Activated T-cell treated with anti-CD3 and anti-CD28 coated beads, Interleukin-2, amount 50 U/mL, for 1 hour (primary cell): Measurements from ENCODE around the gene FNDC3B.

Experiments used
- DNase-seq: peaks from one replicate; pipeline ENCODE4 v3.0.0-alpha.2; 2020

The FNDC3B gene

DNA sequence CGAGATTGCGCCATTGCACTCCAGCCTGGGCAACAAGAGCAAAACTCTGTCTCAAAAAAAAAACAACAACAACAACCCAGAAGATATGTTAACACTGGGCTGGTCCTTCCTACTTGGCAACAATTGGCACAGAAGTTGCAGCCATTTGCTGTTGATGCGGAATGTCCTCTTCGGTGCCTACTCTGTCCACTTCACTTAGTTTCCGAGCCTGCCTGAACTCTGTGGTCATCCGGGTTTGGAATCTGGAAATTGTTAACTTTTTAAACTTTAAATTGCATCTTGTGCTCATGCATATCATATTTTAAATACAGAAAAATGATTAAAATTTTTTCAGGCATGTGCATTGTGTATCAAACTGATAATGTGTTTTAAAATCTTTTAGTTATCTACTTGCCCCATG, 81.5 kb downstream of the FNDC3B start:
- no peak for DNase-seq

DNA sequence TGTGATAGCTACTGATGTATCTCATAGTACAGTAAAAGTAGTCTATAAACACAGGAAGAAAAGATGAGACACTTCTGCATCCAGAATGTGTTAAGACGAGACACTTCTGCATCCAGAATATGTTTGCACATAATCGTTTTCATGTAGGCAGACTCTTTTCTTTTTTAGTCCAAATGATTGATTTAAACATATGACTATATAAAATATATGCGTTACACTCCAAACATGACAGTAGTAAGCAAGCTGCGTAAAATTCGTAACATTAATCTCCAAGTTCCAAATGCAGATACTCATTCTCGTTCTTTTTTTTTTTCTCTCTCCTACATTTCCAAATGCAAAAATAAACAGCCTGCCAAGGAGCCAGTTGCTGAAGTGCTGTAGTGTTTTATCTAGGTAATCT, 82.6 kb downstream of the FNDC3B start:
- no peak for DNase-seq

- no peak for DNase-seq
These were observed 84.9 kb downstream of the FNDC3B start for GRCh38 chr3:172124271-172124670.

GRCh38 chr3:172125053-172125452, 85.7 kb downstream of the FNDC3B start:
- no peak for DNase-seq

DNA sequence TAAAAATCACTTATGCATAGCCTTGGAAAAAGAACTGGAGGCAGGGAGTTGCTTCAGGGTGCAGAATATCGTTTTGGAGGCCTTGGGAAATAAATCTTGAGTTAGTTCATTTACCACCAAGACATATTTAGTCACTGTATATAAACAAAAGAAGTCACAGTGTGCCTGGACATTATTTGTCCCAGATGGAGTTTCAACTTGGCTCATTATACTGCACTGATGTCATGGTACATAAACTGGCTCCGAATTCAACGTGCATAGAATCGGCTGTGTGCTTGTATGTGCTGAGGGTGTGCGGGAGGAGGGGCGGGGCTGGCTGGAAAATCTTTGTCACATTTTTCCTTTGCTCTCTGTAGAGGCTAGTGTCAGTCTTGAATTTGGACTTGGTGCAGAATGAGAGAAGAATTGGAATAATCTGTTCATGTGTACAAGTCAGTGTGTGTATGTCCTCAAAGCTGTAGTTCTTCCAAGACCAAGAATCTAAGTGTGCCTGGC, 86.6 kb downstream of the FNDC3B start:
- no peak for DNase-seq

GRCh38 chr3:172126741-172127140, 87.4 kb downstream of the FNDC3B start:
- DNase-seq = no peak

- no peak for DNase-seq
These were observed 87.8 kb downstream of the FNDC3B start for GRCh38 chr3:172127141-172127540.

- no peak for DNase-seq
These were observed 88.7 kb downstream of the FNDC3B start for GRCh38 chr3:172127929-172128580.

- no peak for DNase-seq
These were observed 89.5 kb downstream of the FNDC3B start for GRCh38 chr3:172128858-172129257.

DNA sequence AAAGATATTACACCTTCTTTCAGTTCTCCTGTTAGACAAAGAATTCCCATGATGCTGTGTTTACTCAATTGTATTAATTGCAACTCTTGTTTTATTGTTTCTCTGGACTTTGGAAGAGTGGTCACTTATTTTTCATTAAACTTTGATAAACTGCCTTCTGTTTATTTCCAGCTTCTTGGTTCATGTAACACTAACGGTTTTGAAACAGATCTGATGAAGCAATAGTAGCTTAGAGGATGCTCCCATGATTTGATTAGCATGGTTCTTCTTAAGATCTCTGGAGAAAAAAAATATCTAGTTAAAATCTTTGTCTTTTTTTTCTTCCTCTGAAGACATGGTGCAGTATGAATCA, 90.1 kb downstream of the FNDC3B start:
- no peak for DNase-seq

DNA sequence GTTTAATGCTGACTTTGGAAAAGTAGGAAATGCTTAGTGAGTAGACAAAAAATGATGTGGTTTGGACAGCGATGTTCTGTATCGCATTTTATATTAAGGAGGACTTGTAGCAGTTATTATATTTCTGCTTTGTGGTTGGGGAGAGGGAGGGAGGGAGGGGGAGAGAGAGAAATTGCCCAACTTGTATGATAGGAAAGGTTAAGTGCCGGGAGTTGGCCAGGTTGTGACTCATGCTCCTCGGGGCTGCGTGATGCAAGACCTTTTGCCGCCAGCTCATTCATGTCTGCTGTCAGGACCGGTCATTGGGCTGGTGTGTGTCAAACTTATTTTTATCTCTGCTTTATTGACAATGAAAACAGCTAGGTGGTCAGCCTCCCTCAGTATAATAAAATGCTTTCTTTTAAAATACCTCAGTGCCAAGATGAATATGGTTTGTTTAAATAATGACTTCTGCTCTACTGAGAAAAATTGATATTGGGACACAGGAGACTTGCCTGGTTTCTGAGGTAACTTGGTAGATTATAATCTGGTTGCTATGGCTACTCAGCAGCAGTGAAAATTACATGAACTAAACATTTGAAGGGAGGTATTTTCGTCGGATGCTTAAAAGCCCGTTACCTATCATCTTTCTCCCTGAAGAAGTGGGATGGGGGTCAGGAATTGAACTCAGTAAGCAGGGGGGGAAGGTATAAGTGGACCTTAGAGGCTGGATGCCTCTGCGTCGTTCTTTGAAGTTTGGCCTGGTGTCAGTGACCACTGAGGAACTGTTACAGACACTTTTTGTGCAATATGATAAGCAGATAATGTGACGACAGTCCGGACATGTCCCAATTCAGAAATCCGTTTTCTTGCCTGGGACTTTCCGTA, 90.7 kb downstream of the FNDC3B start:
- DNase-seq = peak; percentile 52

- DNase-seq = no peak
These were observed 91.3 kb downstream of the FNDC3B start for GRCh38 chr3:172130717-172131050.

- no peak for DNase-seq
These were observed 92.4 kb downstream of the FNDC3B start for GRCh38 chr3:172131746-172132145.

GRCh38 chr3:172132159-172132586, 92.8 kb downstream of the FNDC3B start:
- DNase-seq = no peak

DNA sequence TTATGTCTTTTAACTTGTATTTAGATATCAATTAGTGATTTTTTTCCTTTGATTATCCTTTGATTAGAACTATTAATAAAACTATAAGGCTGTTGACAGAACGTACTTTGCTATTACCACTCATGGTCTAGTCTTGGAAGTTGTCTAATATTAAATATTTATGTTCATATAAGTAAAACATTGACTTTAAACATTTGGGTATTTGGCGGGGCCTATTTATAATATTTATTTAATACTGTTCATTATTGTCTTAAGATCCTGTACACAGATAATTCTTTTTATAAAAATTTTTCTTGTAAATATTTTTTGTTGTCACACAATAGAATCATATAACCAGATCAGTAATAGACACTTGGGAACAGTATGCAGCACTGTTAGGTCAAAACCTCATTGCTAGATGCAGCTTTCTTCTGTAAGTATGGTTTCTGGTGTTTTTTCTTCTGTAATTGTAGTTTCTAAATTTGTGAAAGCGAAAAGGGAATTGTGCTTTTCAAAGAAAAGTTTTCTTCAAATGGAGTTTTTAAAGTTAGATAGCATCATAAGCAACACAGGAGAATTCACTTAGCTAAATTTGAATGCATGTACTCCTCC, 93.4 kb downstream of the FNDC3B start:
- DNase-seq = no peak

DNA sequence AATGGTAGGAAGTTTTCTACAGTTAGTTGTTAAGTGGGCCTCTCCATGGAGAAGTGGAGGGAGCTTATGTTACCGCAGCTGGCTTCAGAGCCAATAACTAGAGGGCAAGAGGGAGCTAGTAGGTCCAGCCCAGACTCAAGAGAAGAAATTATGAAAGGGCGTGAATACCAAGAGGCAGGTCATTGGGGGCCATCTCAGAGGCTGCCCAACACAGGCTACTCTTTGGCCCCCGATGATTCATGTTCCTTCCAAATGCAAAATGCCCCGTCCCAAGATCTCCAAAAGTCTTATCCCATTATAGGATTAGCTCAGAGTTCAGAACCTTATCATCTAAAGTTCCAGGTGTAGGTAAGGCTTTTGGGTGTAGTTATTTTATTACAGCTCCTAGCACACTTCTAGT, 94.5 kb downstream of the FNDC3B start:
- DNase-seq = no peak

GRCh38 chr3:172134352-172134751, 95.0 kb downstream of the FNDC3B start:
- no peak for DNase-seq

DNA sequence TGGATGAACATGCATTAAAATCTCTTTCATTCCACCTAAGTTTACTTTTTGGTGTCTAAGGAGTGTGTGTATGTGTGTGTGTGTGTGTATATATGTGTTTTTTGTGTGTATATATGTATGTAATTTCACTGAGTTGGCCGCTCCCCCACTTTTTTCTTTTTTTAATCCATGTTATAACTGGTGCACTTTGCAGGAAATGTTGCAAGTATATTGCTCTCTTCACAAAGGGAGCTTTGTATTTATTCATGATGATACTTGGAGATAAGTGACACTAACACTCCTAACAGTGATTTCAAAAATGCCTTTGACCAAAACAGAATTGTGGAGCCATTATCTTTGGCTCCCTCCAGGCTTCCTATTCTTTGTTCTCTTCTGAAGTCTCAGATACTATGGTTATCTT, 95.8 kb downstream of the FNDC3B start:
- DNase-seq = no peak

DNA sequence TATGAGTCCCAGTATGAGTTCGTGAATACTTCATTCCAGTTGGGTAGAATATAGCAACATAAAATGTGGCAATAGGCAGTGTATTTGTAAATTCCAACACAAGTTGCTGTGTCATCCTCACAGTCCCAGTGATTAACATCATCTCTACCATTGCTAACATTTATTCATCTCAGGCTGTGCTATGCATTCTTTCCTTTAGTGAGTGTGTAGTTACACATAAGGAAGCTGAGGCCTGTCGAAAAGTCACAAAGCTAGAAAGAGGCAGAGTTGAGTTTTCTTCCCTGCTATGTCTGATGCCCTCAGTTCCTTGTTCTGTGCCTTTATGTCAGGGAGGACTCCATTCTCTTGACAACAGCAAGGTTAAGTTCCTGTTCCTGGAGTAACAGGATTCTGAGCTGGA, 96.4 kb downstream of the FNDC3B start:
- no peak for DNase-seq

- no peak for DNase-seq
These were observed 97.0 kb downstream of the FNDC3B start for GRCh38 chr3:172136330-172136729.

DNA sequence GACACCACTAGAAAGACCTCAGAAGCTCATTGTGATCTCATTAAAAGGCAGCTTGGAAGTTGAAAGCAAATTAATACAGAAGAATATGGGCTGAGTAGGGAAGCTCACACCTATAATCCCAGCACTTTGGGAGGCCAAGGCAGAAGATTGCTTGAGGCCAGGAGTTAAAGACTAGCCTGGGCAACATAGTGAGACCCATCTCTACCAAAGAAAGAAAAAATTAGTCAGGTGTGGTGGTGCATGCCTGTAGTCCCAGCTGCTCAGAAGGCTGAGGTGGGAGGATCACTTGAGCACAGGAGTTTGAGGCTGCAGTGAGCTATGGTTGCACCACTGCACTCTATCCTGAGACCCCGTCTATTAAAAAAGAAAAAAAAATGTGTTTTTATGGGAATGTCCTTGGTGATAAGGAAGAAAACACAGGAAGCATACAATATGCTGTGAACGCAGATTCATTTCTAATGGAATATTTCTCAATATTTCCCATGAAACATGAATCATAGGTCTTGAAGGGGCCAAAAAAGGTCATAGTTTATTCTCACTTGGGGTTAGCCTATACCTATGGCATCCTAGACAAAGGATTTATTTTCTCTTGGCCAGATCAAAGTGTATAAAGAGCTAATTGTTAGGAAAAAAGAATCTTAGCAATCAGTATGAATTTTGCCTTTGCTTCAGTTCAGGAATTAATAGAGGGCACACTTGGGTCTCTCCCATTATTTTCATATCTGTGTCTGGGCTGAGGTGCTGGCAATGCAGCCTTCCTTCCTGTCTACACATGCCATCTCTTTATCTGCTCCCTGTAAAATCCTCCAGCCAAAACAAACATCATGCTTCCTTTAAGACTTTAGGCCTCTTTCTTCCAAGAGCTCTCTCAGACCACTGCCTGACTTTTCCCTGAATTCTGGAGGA, 98.2 kb downstream of the FNDC3B start:
- no peak for DNase-seq

DNA sequence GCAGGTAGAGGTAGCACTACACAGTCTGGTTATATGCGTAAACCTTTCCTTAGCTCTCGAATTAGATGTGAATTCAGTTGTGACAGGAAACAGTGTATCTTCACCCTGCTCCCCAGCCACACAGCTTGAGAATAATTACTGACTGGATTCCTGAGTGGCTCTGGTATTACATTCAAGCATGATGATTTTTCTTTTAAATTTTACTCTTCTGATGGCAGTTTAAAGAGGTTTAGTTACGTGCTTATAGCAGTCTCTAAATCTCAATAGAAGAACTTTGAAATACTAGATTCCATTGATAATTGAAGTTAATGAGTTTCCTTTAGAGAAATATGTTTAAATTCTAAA, 98.8 kb downstream of the FNDC3B start:
- no peak for DNase-seq
